Cardiac fibroblast (primary cell): Measurements from ENCODE around the gene RPRD2.

Experiments
- DNase-seq, 2 donors: peaks; one replicate each; pipeline versions ENCODE4 v3.0.0 to v3.0.0-alpha.2; 2010; ENCODE audit warnings: low read depth in 2 of 2
- H3K4me3 ChIP-seq, 2 donors: replicated peaks in 1 of 2; 1 replicate in 1 of 2; 2 replicates in 1 of 2; pipeline ENCODE4 v1.5.1; 2011; ENCODE audit warnings: low read depth in 2 of 2, low read length in 2 of 2, mild to moderate bottlenecking in 2 of 2, moderate library complexity in 1 of 2
- CTCF ChIP-seq: IDR thresholded peaks from one replicate; pipeline ENCODE4 v1.5.1; 2011; ENCODE audit warnings: low read depth, mild to moderate bottlenecking, low read length, inconsistent platforms

RPRD2 gene

GRCh38 chr1:150515328-150516049 lies 151.5 kb downstream of the RPRD2 start, which contains the start of gene FALEC:
FALEC (plus strand) TSS chr1:150515752.
- H3K4me3 ChIP-seq = peak within 1 kb of the TSS; percentile 57
- no peak for TF ChIP-seq CTCF
- DNase-seq = peak; percentile 96 to 98

- peak overlapping the region; percentile 57 for H3K4me3 ChIP-seq
- TF ChIP-seq CTCF = peak; percentile 7
These were observed 152.2 kb downstream of the RPRD2 start for GRCh38 chr1:150516050-150516591.

GRCh38 chr1:150516616-150517015 lies 152.7 kb downstream of the RPRD2 start:
- DNase-seq = peak in 1 of 2 donors; percentile 24
- no peak for TF ChIP-seq CTCF
- H3K4me3 ChIP-seq = no peak overlapping the region

More at GRCh38 chr1:150516050-150516591, 152.2 kb downstream of the RPRD2 start:
- peak; percentile 22 to 29 for DNase-seq

- H3K4me3 ChIP-seq = no peak overlapping the region
- TF ChIP-seq CTCF = no peak
- DNase-seq = no peak
These were observed 157.4 kb downstream of the RPRD2 start for GRCh38 chr1:150521196-150521968.

GRCh38 chr1:150525348-150525747 lies 161.4 kb downstream of the RPRD2 start:
- TF ChIP-seq CTCF = no peak
- DNase-seq = no peak
- H3K4me3 ChIP-seq = no peak overlapping the region
